BE2C (cell line): ENCODE data around the gene PPP1R9B.

Experiments used
- DNase-seq: peaks from one replicate; pipeline ENCODE4 v3.0.0-alpha.2; 2020
- H3K27me3 ChIP-seq: fragments of 250-450 bp; sonication (Bioruptor Pico); 2 replicates; pipeline ENCODE4 v1.5.1; 2020; ENCODE audit warnings: mild to moderate bottlenecking
- H3K36me3 ChIP-seq: fragments of 250-450 bp; sonication (Bioruptor Pico); 2 replicates; pipeline ENCODE4 v1.5.1; 2020; ENCODE audit warnings: mild to moderate bottlenecking
- H3K4me1 ChIP-seq: fragments of 250-450 bp; sonication (Bioruptor Pico); 2 replicates; pipeline ENCODE4 v1.5.1; 2020
- H3K4me3 ChIP-seq: 2 replicates; pipeline ENCODE4 v1.5.1; 2011; ENCODE audit warnings: low read depth, low read length
- H3K9me3 ChIP-seq: fragments of 250-450 bp; sonication (Bioruptor Pico); 2 replicates; pipeline ENCODE4 v1.5.1; 2020
- TF ChIP-seq, protein P1 (sequence below): IDR thresholded peaks from 2 replicates; pipeline ENCODE4 v1.5.1; 2012; ENCODE audit warnings: mild to moderate bottlenecking, low read depth, low read length

Gene PPP1R9B

DNA sequence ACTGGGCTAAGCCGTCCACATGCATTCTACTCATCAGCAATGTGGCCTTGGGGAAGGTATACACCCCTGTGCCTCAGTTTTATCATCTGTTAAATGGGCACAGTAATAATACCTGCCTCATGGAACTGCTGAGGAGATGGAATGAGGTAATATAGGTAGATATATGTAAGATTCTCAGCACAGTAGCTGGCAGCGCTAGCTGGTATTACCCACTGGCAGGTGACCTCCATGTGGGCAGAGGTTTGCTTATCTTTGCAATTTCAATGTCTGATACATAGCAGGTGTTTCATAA lies 14.2 kb upstream of the PPP1R9B start:
- DNase-seq, result no peak
- Histone ChIP-seq H3K9me3 (no peaks in the 10 kb centered on the region), H3K36me3 (no peaks in the 10 kb centered on the region), H3K4me1 (peaks cover 4% of the 10 kb centered on the region; the same call in 1 of the 2 replicates), H3K27me3 (no peaks in the 10 kb centered on the region), H3K4me3 (no peak overlapping the region)
- TF ChIP-seq, protein P1, sequence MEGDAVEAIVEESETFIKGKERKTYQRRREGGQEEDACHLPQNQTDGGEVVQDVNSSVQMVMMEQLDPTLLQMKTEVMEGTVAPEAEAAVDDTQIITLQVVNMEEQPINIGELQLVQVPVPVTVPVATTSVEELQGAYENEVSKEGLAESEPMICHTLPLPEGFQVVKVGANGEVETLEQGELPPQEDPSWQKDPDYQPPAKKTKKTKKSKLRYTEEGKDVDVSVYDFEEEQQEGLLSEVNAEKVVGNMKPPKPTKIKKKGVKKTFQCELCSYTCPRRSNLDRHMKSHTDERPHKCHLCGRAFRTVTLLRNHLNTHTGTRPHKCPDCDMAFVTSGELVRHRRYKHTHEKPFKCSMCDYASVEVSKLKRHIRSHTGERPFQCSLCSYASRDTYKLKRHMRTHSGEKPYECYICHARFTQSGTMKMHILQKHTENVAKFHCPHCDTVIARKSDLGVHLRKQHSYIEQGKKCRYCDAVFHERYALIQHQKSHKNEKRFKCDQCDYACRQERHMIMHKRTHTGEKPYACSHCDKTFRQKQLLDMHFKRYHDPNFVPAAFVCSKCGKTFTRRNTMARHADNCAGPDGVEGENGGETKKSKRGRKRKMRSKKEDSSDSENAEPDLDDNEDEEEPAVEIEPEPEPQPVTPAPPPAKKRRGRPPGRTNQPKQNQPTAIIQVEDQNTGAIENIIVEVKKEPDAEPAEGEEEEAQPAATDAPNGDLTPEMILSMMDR, result no peak

DNA sequence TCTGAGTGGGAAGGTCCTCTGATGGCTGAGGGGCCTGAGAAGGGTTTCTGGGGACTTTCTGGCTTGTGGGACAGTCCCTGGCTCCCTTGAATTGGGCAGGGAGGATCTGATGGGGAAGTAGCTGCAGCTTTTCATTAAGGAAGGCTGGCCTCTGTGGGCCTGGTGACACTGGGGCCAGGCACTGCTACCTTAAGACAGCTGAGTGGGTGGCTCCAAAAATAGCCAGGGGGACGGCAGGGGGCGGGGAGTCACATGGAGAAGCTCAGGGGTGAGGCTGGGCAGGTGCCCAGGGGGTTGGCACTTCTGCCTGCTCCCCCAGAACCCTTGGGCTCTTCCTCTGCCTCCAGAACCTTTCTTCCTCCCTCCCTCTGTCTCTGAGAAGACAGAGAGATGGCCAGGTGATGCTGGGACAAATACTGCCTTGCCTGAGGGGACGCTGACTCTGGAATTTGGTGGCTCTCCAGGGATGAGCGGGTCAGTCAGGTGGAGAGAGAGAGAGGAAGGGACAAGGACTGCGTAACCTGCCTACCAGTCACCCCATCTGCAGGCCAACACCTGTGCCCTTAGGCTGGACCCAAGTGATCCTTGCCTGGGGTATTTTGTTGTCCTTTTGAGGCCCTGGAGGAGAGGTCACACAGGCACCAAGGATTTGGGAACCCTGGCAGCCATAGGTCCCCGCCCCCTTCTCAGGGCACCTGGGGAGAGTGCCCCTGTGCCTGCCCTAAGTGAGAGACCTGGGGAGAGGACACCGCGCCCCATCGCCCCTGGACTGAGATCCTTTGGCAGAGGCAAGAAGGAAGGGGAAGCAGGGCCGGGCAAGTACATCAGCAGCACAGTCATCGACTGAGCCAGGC lies 13.6 kb upstream of the PPP1R9B start:
- peaks cover 4% of the 10 kb centered on the region; the same call in 1 of the 2 replicates for H3K4me1 ChIP-seq
- TF ChIP-seq, protein P1, result no peak
- H3K27me3 ChIP-seq, result no peaks in the 10 kb centered on the region
- no peak for DNase-seq
- no peak overlapping the region for H3K4me3 ChIP-seq
- H3K9me3 ChIP-seq, result no peaks in the 10 kb centered on the region
- no peaks in the 10 kb centered on the region for H3K36me3 ChIP-seq

DNA sequence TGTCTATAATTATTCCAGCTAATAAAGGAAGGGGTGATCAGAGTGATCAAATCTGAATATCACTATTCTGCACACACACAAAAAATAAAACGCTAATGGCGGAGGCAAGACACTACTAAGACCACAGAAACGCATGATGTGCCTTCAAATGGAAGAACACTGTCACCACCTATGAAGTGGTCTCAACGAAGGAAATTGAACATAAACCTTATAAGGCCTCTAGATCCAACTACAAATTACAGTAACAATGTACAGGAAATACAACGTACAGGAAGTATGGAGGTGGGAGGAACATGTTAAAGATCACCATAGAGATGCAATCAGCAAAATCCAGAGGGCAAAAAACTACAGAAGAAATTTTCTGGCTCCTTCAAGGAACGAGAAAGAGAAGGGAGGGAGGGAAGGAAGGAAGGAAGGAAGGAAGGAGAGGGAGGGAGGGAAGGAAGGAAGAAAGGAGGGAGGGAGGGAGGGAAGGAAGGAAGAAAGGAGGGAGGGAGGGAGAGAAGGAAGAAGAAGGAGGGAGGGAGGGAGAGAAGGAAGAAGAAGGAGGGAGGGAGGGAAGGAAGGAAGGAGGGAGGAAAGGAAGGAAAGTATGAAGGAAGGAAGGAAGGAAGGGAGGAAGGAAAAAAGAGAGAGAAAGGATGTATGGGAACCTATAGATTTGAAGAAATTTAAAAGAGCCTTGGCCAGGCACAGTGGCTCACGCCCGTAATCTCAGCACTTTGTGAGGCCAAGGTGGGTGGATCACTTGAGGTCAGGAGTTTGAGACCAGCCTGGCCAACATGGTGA lies 12.2 kb upstream of the PPP1R9B start:
- no peak overlapping the region for H3K4me3 ChIP-seq
- no peaks in the 10 kb centered on the region for H3K9me3 ChIP-seq
- no peak for DNase-seq
- no peaks in the 10 kb centered on the region for H3K27me3 ChIP-seq
- H3K36me3 ChIP-seq, result no peaks in the 10 kb centered on the region
- TF ChIP-seq, protein P1, result no peak
- peaks cover 4% of the 10 kb centered on the region; the same call in 1 of the 2 replicates for H3K4me1 ChIP-seq

DNA sequence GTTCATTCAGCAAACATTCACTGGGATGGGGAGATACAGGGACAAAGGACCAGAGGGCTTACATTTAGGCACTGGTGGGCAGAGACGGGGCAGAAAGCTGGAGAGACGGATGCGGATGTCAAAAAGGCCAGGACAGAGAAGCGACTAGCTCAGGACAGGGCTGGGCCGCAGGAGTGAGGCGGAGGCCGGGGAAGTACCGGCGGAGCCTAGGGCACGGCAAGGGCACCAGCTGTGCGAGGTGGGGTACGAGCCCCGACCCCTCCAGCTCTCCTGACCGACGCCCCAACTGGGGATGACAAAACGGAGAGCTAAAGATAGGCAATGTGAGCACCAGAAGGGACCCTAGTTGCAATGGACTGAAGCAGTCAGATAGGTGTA lies 11.4 kb upstream of the PPP1R9B start:
- DNase-seq, result no peak
- TF ChIP-seq, protein P1, result no peak
- Histone ChIP-seq H3K9me3 (no peaks in the 10 kb centered on the region), H3K4me3 (peak overlapping the region; percentile 82), H3K4me1 (peaks cover 4% of the 10 kb centered on the region; the same call in 1 of the 2 replicates), H3K36me3 (no peaks in the 10 kb centered on the region), H3K27me3 (no peaks in the 10 kb centered on the region)

DNA sequence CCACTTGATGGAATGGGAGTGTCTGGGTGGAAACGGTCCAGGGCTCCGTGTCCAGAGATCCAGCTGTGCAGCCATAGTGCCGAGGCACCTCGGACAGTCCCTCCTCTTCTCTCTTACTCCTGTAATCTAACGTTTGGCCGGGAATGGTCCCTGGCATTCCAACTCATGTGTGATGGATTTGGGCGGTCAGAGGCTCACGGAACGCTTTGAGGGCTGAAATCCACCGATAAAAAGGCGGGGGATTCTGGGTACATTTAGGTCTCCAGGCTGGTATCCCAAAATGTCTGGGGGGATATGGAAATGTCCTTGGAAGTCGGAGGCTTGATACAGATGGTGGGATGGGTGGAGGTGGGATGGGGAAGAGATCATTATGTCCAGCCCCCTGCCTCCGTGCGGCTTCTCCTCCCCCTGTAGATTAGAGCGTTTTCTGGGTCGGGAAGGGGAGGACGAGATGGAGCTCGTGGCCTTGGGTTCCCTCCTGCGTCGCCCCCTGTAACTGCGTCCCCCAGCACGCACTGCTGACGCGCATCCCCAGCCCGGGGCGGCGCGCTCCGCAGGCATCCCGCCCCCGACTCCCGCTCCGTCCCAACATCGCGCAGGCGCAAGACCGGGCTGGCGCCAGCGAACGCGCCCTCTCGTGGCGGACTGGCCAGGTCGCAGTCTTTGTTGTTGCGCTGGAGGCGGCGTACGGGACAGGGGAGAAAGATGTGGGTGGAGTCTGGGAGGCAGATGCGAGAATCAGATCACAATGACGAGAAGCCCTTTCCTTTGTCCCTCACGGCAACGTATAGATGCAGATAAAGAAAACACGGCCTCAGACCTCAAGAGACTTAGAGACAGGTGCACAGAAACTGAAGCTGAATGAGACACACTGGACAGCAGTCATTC lies 10.8 kb upstream of the PPP1R9B start:
- TF ChIP-seq, protein P1, result peak; percentile 85
- no peaks in the 10 kb centered on the region for H3K27me3 ChIP-seq
- peak overlapping the region; percentile 82 for H3K4me3 ChIP-seq
- H3K36me3 ChIP-seq, result no peaks in the 10 kb centered on the region
- peaks cover 4% of the 10 kb centered on the region; the same call in 1 of the 2 replicates for H3K4me1 ChIP-seq
- DNase-seq, result peak; percentile 95
- H3K9me3 ChIP-seq, result no peaks in the 10 kb centered on the region
